HG03159 (cell line): ENCODE data around the gene LTA4H.

ENCODE experiments used
- ATAC-seq: cut with Tn5 transposase; IDR thresholded peaks from one replicate; pipeline ENCODE4 v1.9.1; 2021; ENCODE audit warnings: mild to moderate bottlenecking, moderate library complexity; ENCODE audit not compliant: unreplicated experiment

LTA4H gene

DNA sequence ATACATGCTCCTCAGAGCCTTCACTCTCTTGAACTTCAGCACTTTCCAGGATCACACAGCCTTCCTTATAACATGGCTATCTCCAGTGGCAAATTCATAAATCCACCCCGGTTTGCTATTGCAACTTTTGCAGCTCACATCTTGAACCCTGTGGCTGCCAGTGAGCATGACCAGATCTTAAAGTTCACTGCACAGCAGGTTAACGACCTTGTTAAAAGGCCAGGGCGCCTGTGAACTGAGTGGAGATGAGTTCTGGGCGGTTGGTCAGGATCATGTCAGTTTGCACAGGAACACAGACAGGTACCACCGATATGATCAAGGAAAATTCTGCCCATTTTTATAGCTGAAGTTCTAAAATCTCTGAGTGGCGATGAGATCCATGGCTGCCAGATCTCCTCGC, 24.7 kb upstream of the LTA4H start:
- no peak for ATAC-seq

DNA sequence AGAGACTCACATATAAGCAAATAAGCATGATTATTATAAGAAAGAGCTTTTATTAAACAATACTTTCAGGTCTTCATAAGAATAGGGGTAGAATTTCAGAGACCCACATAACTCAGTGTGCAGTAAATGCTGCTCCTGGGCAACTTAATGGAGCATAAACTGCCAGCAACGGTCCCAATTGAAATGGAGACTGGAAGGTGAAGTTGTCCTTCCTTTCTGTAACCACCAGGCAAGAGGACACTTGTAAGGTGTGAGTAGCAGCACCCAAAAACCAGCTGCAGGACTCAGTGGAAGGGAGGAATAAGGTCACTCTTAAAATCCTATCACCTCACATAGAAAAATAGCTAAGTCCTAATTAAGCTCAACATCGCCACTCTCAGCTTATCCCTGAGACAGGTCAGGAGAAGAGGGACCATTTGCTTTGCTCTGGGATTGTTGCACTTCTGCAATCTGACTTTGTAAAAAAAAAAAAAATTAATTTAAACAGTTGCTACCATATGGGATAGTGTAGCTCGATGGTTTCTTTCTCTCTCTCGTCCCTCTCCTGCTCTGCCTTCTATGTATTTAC, 22.7 kb upstream of the LTA4H start:
- ATAC-seq: no peak

- no peak for ATAC-seq
These were observed 21.5 kb upstream of the LTA4H start for GRCh38 chr12:96056646-96057455.

GRCh38 chr12:96054244-96054610, 18.8 kb upstream of the LTA4H start:
- no peak for ATAC-seq

DNA sequence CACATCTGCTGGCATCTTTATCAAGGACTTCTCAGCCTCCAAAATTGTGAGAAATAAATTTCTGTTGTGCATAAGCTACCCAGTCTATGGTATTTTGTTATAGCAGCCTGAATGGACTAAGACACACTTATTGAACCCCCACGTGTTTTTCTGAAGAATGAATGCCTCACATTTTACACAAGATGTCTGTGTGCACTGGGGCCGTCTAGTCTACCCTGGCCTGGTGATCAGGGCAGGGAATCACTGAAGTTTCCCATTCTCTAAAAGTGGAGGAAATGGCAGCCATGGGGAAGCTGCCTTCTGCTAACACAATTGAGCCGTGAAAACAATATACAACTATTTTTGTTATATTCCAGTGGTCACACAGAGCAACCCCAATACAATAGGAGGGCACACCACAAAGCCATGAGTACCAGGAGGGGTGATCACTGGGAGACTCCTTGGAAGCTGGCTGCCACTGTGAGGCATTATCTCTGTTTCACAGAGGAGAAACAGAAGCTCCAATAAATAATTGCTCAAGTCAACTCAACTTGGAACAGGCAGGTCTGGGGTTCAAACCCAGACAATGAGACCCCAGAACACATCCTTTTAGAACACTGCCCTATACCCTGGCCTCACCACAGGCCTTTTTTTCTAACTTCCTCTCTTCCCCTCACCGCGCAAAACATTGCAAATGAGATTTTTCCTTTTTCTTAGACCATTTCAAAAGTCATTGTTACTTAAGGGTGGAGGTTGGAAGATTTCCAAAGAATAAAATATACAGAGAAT, 18.3 kb upstream of the LTA4H start:
- no peak for ATAC-seq

GRCh38 chr12:96051756-96052485, 16.5 kb upstream of the LTA4H start:
- ATAC-seq: no peak

- no peak for ATAC-seq
These were observed 14.8 kb upstream of the LTA4H start for GRCh38 chr12:96050139-96050538.

DNA sequence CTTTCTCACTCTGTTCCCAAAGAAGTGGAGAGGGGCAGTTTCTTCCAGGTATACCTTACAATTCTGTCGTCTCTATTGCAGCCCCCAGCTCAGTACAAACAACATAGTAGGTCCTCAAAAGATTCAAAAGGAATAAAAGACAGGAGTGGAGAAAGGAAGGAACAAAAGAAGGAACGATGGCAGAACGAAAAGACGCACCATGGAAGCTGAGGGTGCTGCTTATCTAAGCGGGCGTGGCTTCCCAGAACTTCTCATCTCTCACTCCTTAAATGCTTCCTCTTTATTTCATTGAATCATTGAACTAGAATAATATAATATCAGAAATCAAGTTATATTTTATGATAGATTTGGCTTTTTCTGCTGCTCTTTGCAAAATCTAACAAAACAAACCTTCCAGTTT, 13.7 kb upstream of the LTA4H start:
- no peak for ATAC-seq

DNA sequence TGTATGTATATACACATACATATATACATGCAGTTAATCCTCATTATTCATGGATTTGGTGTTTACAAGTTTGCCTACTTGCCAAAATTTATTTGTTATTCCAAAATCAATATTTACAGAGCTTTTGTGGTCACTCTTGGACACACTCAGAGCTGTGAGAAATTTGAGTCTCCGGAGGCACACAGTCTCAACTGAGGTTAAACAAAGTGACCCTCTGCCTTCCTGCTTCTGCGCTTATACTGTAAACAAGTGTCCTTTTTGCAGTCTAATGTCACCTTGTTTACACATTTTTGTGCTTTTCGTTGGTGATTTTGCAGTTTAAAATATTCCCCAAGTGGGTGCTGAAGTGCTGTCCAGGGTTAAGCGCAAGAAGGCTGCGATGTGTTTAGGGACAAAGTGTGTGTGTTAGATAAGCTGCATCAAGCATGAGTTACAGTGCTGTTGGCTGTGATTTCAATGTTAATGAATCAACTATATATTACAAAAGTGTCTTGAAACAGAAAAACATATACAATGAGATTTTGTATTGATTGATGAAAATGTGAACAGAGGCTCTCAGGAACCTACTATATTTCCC, 13.1 kb upstream of the LTA4H start:
- ATAC-seq: no peak

DNA sequence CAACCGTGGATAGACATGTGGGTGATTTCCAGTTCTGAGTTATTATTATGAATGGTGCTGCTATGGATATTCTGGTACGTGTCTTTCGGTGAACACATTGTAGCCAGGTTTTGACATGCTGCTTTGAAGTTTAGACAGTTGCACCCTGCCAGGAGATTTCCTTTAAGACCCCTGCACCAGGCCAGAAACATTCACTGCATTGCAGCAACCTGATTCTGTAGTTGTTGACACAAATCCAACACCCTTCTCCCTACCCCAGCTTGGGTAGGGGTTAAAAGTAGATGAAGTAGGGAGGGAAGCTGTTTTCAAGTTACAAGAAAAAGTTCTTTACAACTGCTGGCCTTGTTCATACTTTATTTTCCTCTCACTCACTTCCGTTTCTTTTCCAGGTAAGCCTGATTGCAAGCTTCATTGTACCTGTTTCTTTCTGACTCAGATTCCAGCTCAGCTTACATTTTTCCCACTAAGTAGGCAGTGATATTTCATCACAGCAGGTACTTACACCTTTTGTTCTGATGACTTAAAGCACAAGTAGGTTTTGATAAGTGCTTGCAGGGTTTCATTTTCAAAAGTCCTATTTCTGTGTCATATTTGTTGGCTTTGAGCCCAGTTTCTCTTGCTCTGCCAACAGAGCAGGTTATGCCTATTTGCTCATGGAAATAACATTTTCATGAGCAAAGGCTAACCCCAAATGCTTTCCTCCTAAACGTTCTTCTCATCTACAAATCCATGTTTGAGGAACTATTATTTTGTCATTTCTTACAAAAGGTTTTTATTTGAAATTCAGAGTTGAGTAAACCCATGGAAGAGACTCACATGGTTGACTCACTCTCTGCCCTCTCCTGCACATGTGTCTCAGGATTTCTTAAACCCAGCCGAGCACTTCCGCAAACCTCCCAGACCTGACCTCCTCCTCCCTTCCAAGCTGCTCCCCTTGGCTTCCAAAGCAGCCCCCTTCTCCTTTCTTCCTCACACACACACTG, 12.1 kb upstream of the LTA4H start:
- ATAC-seq: peak; percentile 83

DNA sequence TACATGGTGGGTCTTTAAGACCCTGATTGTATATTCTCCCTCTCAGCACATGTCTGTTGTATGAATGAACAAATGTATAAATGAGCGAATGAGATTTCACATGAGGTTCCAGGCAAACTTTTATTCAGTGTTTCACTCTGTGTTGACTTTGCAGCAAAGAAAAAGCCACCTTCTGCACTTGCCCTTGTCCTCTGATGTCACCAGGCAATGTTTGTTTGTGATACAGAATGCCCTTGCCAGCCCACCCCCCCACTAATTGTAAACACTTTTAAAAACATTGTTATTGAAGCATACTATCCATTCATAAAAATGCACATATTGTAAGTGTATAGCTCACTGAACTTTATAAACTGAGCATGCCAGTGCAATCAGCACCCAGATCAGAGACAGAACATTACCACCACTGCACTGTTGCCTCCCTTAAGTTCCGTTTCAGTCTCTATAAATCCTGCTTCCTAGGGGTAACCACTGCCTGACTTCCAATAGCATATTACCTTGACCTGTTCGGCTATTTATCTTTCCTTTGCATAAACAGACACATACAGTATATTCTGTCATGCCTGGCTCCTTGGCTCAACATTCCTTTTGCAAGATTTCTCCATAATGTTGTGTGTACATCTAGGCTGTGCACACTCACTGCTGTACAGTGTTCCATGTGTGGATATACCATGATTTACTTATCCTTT, 11.3 kb upstream of the LTA4H start:
- no peak for ATAC-seq

- no peak for ATAC-seq
These were observed 10.2 kb upstream of the LTA4H start for GRCh38 chr12:96045566-96045965.

- no peak for ATAC-seq
These were observed 9.5 kb upstream of the LTA4H start for GRCh38 chr12:96044943-96045290.

DNA sequence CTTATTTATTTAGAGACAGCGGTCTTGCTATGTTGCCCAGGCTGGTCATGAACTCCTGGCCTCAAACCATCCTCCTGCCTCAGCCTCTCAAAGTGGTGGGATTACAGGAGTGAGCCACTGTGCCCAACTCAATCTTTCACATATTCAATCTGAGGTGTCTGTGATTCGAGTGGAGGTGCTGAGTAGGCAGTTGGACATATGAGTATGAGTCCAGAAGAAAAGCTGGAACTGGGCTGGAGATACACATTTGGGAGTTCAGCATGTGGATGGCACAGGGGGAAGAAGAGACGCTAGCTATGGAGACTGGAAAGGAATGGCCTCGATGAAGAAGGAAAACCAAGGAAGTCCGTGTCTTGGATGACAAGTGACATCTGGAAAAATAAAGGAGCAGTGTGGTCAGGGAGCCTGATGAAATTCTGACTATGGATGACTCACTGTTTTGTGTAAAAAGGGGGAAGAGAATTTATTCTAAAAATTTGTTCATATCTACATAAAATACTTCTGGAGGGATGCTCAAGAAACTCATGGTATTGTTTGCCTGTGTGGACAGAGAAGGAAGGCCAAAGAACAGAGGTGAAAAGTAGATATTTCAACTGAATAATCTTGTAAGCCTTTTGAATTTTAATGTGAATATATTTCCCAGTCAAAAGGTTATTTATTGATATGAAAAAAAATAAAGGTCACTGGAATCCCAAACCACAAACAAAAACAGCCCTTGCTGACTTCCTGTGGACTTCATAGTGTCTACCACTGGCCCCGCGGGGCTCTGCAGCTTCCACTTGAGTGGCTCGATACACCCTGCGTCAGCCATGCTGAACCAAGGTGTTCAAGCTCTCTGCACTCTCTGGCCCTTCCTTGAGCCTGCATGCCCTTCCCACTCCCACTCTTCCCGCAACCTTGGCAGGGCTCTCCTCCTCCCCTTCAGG, 8.9 kb upstream of the LTA4H start:
- no peak for ATAC-seq

DNA sequence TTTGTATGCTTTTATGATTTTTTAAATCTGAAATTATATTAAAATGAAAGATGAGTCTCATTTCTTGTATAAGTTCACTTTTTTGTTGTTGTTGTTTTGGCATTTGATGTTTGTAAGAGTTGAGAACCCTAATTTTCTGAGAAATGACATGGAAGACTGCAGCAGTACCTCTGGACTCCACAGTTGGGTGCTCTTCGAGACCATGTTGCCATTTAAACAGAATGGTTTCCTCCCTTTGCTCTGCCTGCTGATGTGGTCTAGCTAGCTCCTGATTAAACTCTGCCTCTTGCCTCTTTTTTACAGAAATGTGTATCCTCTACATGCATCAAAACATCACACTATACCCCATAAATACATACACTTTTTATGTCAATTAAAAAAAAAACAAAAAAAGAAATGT, 5.8 kb upstream of the LTA4H start:
- ATAC-seq: no peak

DNA sequence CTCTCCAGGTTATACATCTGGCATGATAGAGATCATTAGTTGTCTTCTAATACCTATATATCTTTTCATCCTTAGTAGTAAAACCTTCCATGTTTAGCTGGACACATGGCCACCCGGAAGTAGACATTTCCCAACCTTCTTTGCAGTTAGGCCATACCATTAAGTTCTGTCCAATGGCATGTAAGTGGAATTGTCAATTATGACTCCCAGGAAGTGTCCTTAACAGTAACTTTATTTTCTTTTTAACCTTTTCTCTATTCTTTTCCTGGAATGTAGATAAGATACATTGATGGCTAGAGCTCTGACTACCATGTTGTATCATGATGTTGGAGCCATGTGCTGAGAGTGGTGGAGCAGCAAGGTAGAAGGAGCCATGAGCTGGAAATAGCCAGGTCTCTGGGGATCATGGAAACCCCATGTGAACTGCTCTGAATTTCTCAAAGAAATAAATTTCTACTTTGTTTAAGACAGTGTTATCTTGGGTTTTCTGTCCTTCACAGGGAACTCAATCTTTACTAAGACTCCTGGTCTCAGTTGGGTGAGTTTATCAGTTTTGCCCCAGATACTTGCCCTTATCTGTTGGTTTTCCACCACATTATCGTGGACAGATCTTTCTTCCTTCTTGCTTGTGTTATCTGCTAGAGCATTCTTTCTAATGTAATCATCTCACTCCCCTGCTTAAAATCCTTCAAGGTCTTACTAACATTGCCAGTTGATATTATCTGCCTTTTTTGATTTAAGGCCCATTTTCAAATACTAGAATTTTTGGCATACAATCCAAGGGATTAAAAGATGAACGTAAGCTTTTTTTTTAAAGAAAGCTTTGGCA, 5.1 kb upstream of the LTA4H start:
- no peak for ATAC-seq

DNA sequence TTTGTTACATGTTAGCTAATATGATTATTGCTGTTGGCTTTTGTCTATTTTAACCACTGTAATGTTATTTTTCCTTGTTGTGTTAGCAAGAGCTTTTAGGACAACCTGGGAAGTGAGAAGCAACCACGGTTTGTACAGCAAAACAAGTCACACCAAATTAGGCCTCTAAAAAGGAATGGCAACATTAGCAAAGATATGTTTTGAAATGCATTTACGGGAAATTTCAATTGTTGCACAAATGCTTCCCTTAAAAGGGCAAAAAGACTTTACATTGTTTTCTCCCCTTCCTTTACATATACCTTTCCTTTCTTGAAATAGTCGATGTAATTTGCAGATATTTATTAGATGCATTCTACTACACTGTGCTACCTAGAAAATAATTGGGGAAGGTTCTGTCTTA, 4.1 kb upstream of the LTA4H start:
- no peak for ATAC-seq
